ENCODE measurements around the gene ZSCAN2. TPM values are rescaled to one million over a fixed set of nuclear protein-coding genes. Genes with fewer than 3 reads are reported as not detected.
A peak's percentile ranks its signal among the peaks of the same experiment; 100 is the strongest.
"Not testable (repeated sequence)": the region's sequence is repeated elsewhere in the genome, so short reads cannot be mapped to it uniquely, and the experiment has no call there.

Gene ZSCAN2
- polyA plus RNA-seq, 3 donors from 2014 or later = 5.8 to 14.7 (median 6.8) TPM

- peak overlapping the region; percentile 86 to 97 (median 96) for H3K27ac Mint-ChIP-seq
- H3K4me1 Mint-ChIP-seq = peaks cover 47 to 59% of the 10 kb centered on the region in 2 donors
- no peaks in the 10 kb centered on the region for H3K9me3 Mint-ChIP-seq
- peak; percentile 69 to 73 (median 69) for DNase-seq
- peak overlapping the region; percentile 95 to 99 (median 96) for H3K4me3 Mint-ChIP-seq
- H3K36me3 Mint-ChIP-seq = peaks cover 4 to 10% (median 5%) of the 10 kb centered on the region in 3 donors
- H3K27me3 Mint-ChIP-seq (ENCODE audit: low read depth in 3 of 3) = peaks cover 3 to 13% (median 9%) of the 10 kb centered on the region in 3 donors
Measured at GRCh38 chr15:84633311-84634227, 32.8 kb downstream of the ZSCAN2 start.

- H3K9me3 Mint-ChIP-seq = no peaks in the 10 kb centered on the region
- H3K4me1 Mint-ChIP-seq = peaks cover 47 to 59% of the 10 kb centered on the region in 2 donors
- peaks cover 3 to 13% (median 9%) of the 10 kb centered on the region in 3 donors for H3K27me3 Mint-ChIP-seq (ENCODE audit: low read depth in 3 of 3)
- peak overlapping the region; percentile 82 to 94 (median 86) for H3K4me3 Mint-ChIP-seq
- peaks cover 4 to 14% (median 9%) of the 10 kb centered on the region in 3 donors for H3K36me3 Mint-ChIP-seq
- peak overlapping the region; percentile 84 to 91 (median 86) for H3K27ac Mint-ChIP-seq
- DNase-seq = no peak
Measured at GRCh38 chr15:84634228-84634837, 33.5 kb downstream of the ZSCAN2 start.

GRCh38 chr15:84638103-84638502, 37.3 kb downstream of the ZSCAN2 start:
- Mint-ChIP-seq H3K4me3 (no peak overlapping the region), H3K9me3 (no peaks in the 10 kb centered on the region), H3K36me3 (peaks cover 11 to 32% (median 22%) of the 10 kb centered on the region in 3 donors), H3K27me3 (ENCODE audit: low read depth in 3 of 3) (peaks cover 0 to 1% (median 0%) of the 10 kb centered on the region in 3 donors), H3K4me1 (peaks cover 25 to 36% of the 10 kb centered on the region in 2 donors), H3K27ac (peak overlapping the region in 1 of 6 donors; percentile 18)
- DNase-seq = no peak

GRCh38 chr15:84641871-84642270, 41.1 kb downstream of the ZSCAN2 start:
- H3K4me3 Mint-ChIP-seq; H3K9me3 Mint-ChIP-seq; H3K27me3 Mint-ChIP-seq (ENCODE audit: low read depth in 3 of 3); H3K4me1 Mint-ChIP-seq; DNase-seq: not testable (repeated sequence)
- Mint-ChIP-seq H3K36me3 (peaks cover 13 to 37% (median 31%) of the 10 kb centered on the region in 3 donors), H3K27ac (peak overlapping the region in 1 of 6 donors; percentile 36)

- not testable (repeated sequence) for H3K9me3 Mint-ChIP-seq; H3K27me3 Mint-ChIP-seq (ENCODE audit: low read depth in 3 of 3); DNase-seq; H3K27ac Mint-ChIP-seq; H3K4me1 Mint-ChIP-seq; H3K4me3 Mint-ChIP-seq
- H3K36me3 Mint-ChIP-seq = peaks cover 12 to 38% (median 31%) of the 10 kb centered on the region in 3 donors
Measured at GRCh38 chr15:84642640-84643039, 41.8 kb downstream of the ZSCAN2 start.

GRCh38 chr15:84643838-84644237, 43.0 kb downstream of the ZSCAN2 start:
- peak overlapping the region in 1 of 6 donors; percentile 53 for H3K27ac Mint-ChIP-seq
- H3K4me1 Mint-ChIP-seq = peaks cover 4 to 6% of the 10 kb centered on the region in 2 donors
- no peak overlapping the region for H3K4me3 Mint-ChIP-seq
- peaks cover 0 to 7% (median 3%) of the 10 kb centered on the region in 3 donors for H3K27me3 Mint-ChIP-seq (ENCODE audit: low read depth in 3 of 3)
- no peak for DNase-seq
- no peaks in the 10 kb centered on the region for H3K9me3 Mint-ChIP-seq
- H3K36me3 Mint-ChIP-seq = peaks cover 10 to 41% (median 35%) of the 10 kb centered on the region in 3 donors

- Mint-ChIP-seq H3K27ac (no peak overlapping the region), H3K36me3 (peaks cover 14 to 33% (median 29%) of the 10 kb centered on the region in 3 donors), H3K27me3 (ENCODE audit: low read depth in 3 of 3) (peaks cover 0 to 7% (median 3%) of the 10 kb centered on the region in 3 donors), H3K9me3 (no peaks in the 10 kb centered on the region), H3K4me3 (no peak overlapping the region), H3K4me1 (peaks cover 6 to 11% of the 10 kb centered on the region in 2 donors)
- no peak for DNase-seq
Measured at GRCh38 chr15:84645496-84645895, 44.7 kb downstream of the ZSCAN2 start.

GRCh38 chr15:84645997-84646396, 45.2 kb downstream of the ZSCAN2 start:
- Mint-ChIP-seq H3K4me1 (peaks cover 6 to 11% of the 10 kb centered on the region in 2 donors), H3K27ac (peak overlapping the region in 2 of 6 donors; percentile 25 to 57), H3K27me3 (ENCODE audit: low read depth in 3 of 3) (peaks cover 0 to 7% (median 3%) of the 10 kb centered on the region in 3 donors), H3K36me3 (peaks cover 11 to 29% (median 25%) of the 10 kb centered on the region in 3 donors), H3K4me3 (no peak overlapping the region), H3K9me3 (no peaks in the 10 kb centered on the region)
- DNase-seq = no peak

- Mint-ChIP-seq H3K27me3 (ENCODE audit: low read depth in 3 of 3) (peaks cover 0 to 7% (median 3%) of the 10 kb centered on the region in 3 donors), H3K9me3 (no peaks in the 10 kb centered on the region), H3K27ac (peak overlapping the region in 3 of 6 donors; percentile 22 to 61 (median 41)), H3K4me1 (peaks cover 10 to 23% of the 10 kb centered on the region in 2 donors), H3K4me3 (no peak overlapping the region), H3K36me3 (peaks cover 17 to 35% (median 33%) of the 10 kb centered on the region in 3 donors)
- no peak for DNase-seq
Measured at GRCh38 chr15:84647726-84648125, 46.9 kb downstream of the ZSCAN2 start.

- Mint-ChIP-seq H3K27ac (peak overlapping the region in 3 of 6 donors; percentile 22 to 90 (median 56)), H3K36me3 (peaks cover 17 to 30% (median 29%) of the 10 kb centered on the region in 3 donors), H3K27me3 (ENCODE audit: low read depth in 3 of 3) (peaks cover 0 to 7% (median 3%) of the 10 kb centered on the region in 3 donors), H3K4me1 (peaks cover 13 to 26% of the 10 kb centered on the region in 2 donors), H3K9me3 (no peaks in the 10 kb centered on the region), H3K4me3 (no peak overlapping the region)
- DNase-seq = no peak
Measured at GRCh38 chr15:84648539-84648938, 47.7 kb downstream of the ZSCAN2 start.

GRCh38 chr15:84649706-84650105, 48.9 kb downstream of the ZSCAN2 start:
- peaks cover 19 to 38% of the 10 kb centered on the region in 2 donors for H3K4me1 Mint-ChIP-seq
- H3K4me3 Mint-ChIP-seq = no peak overlapping the region
- H3K27ac Mint-ChIP-seq = no peak overlapping the region
- no peaks in the 10 kb centered on the region for H3K9me3 Mint-ChIP-seq
- peaks cover 5 to 15% (median 10%) of the 10 kb centered on the region in 3 donors for H3K27me3 Mint-ChIP-seq (ENCODE audit: low read depth in 3 of 3)
- peaks cover 17 to 30% (median 29%) of the 10 kb centered on the region in 3 donors for H3K36me3 Mint-ChIP-seq
- no peak for DNase-seq

GRCh38 chr15:84653584-84653909, 52.7 kb downstream of the ZSCAN2 start:
- Mint-ChIP-seq H3K4me1 (peaks cover 32 to 61% of the 10 kb centered on the region in 2 donors), H3K9me3 (no peaks in the 10 kb centered on the region), H3K36me3 (peaks cover 14 to 17% (median 16%) of the 10 kb centered on the region in 3 donors), H3K4me3 (peak overlapping the region; percentile 98 to 99 (median 99)), H3K27me3 (ENCODE audit: low read depth in 3 of 3) (peaks cover 8 to 15% (median 11%) of the 10 kb centered on the region in 3 donors), H3K27ac (peak overlapping the region; percentile 92 to 98 (median 95))
- DNase-seq = no peak

GRCh38 chr15:84653910-84654688, 53.3 kb downstream of the ZSCAN2 start, which contains the start of gene WDR73:
Gene WDR73 (minus strand): TSS chr15:84654283. CDS start chr15:84654274, 9 bp downstream.
- peak; percentile 96 to 97 (median 96) for DNase-seq
- peaks cover 9 to 16% (median 11%) of the 10 kb centered on the region in 3 donors for H3K27me3 Mint-ChIP-seq (ENCODE audit: low read depth in 3 of 3)
- H3K36me3 Mint-ChIP-seq = peaks cover 10 to 11% (median 11%) of the 10 kb centered on the region in 3 donors
- peaks cover 36 to 63% of the 10 kb centered on the region in 2 donors for H3K4me1 Mint-ChIP-seq
- H3K4me3 Mint-ChIP-seq = peak within 1 kb of the TSS; percentile 98 to 99 (median 99)
- peak within 1 kb of the TSS; percentile 92 to 98 (median 95) for H3K27ac Mint-ChIP-seq
- H3K9me3 Mint-ChIP-seq = no peaks in the 10 kb centered on the region
